ENCODE data around the gene TTLL5. TPM values are rescaled to one million over a fixed set of nuclear protein-coding genes. Genes with fewer than 3 reads are reported as not detected.
A peak's percentile ranks its signal among the peaks of the same experiment; 100 is the strongest.

Gene TTLL5
- polyA plus RNA-seq, 2 of the 4 experiments (the other 2 are of a cell fraction), result 18.8 to 23.7 TPM

DNA sequence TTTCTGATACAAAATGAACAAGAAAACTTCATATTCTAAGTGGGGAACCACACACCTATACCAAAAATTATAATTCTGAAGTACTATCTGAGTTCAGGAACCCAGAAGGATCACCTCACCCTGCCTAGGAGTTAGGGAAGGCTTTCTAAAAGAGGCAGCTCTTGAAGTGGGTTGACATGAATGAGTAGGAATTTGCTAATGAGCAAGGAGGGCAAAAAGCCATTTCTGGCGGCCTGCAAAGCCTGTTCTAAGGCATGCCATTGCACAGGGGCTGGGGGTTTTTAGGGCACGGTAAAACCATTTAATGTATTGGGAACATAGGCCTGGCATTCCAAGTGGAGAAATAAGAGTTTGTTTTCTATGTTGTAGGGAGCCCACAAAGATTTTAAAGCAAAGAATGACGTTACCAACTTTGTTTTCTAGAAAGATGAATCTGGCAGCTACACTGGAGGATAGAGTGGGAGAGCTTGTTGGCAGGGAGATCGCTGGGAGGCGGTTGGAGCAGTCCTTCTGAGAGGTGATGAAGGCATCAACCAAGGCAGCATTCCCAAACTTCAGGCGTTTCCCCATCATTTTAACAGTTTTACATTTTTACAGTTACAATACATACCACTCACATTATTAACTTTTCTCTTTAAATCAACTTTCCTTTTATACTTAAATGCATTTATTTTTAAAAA, 338.6 kb downstream of the TTLL5 start:
- H3K4me3 ChIP-seq, result no peak overlapping the region
- H3K4me1 ChIP-seq, result no peaks in the 10 kb centered on the region
- H3K9me3 ChIP-seq, result peaks cover 5% of the 10 kb centered on the region; the same call in 1 of the 3 replicates
- 93% methylated on average over 6 of the region's 6 CpGs for WGBS (ENCODE audit: missing lambda C conversion rate)
- DNase-seq (ENCODE audit: low read depth in 1 of 2, low spot score in 1 of 2), result no peak
- H3K4me2 ChIP-seq, result no peak overlapping the region
- ChIA-PET CTCF (interaction anchor here (0.9 to 3.5 kb wide), 2 partner anchors 289 to 354 kb away, joined by 3 to 16 read pairs; no protein-coding TSS in a partner anchor), POLR2A (no interaction called here)
- no peak overlapping the region for H3K27ac ChIP-seq
- TF ChIP-seq ELK1 (IDR thresholded peaks at IDR 0.05; ENCODE audit: low read depth, low read length), result no peak
- TF ChIP-seq, protein P1, sequence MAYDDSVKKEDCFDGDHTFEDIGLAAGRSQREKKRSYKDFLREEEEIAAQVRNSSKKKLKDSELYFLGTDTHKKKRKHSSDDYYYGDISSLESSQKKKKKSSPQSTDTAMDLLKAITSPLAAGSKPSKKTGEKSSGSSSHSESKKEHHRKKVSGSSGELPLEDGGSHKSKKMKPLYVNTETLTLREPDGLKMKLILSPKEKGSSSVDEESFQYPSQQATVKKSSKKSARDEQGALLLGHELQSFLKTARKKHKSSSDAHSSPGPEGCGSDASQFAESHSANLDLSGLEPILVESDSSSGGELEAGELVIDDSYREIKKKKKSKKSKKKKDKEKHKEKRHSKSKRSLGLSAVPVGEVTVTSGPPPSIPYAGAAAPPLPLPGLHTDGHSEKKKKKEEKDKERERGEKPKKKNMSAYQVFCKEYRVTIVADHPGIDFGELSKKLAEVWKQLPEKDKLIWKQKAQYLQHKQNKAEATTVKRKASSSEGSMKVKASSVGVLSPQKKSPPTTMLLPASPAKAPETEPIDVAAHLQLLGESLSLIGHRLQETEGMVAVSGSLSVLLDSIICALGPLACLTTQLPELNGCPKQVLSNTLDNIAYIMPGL (CRISPR knock-in tag; IDR thresholded peaks at IDR 0.05; ENCODE audit: borderline replicate concordance), result no peak
- no peak for TF ChIP-seq RCOR1 (IDR thresholded peaks at IDR 0.05; ENCODE audit: low read depth, low read length)
- TF ChIP-seq ATOH8 (CRISPR knock-in tag; IDR thresholded peaks at IDR 0.05; ENCODE audit: low read depth), result no peak
- TF ChIP-seq TFCP2L1 (CRISPR knock-in tag; IDR thresholded peaks at IDR 0.05), result no peak
- no peak for TF ChIP-seq KDM5A (IDR thresholded peaks at IDR 0.05)
- TF ChIP-seq EHF (CRISPR knock-in tag; IDR thresholded peaks at IDR 0.05), result no peak
- no peak for TF ChIP-seq NFE2L2 (conservative IDR thresholded peaks at IDR 0.05; ENCODE audit: low read length)
- TF ChIP-seq MYC (IDR thresholded peaks at IDR 0.05; ENCODE audit: borderline replicate concordance, low read length), result no peak
- no peak for TF ChIP-seq CHD4 (IDR thresholded peaks at IDR 0.05; ENCODE audit: borderline replicate concordance)
- TF ChIP-seq FOSL2 (IDR thresholded peaks at IDR 0.05), result no peak
- no peak for TF ChIP-seq FOSL2 (CRISPR knock-in tag; IDR thresholded peaks at IDR 0.05)
- TF ChIP-seq, protein P2, sequence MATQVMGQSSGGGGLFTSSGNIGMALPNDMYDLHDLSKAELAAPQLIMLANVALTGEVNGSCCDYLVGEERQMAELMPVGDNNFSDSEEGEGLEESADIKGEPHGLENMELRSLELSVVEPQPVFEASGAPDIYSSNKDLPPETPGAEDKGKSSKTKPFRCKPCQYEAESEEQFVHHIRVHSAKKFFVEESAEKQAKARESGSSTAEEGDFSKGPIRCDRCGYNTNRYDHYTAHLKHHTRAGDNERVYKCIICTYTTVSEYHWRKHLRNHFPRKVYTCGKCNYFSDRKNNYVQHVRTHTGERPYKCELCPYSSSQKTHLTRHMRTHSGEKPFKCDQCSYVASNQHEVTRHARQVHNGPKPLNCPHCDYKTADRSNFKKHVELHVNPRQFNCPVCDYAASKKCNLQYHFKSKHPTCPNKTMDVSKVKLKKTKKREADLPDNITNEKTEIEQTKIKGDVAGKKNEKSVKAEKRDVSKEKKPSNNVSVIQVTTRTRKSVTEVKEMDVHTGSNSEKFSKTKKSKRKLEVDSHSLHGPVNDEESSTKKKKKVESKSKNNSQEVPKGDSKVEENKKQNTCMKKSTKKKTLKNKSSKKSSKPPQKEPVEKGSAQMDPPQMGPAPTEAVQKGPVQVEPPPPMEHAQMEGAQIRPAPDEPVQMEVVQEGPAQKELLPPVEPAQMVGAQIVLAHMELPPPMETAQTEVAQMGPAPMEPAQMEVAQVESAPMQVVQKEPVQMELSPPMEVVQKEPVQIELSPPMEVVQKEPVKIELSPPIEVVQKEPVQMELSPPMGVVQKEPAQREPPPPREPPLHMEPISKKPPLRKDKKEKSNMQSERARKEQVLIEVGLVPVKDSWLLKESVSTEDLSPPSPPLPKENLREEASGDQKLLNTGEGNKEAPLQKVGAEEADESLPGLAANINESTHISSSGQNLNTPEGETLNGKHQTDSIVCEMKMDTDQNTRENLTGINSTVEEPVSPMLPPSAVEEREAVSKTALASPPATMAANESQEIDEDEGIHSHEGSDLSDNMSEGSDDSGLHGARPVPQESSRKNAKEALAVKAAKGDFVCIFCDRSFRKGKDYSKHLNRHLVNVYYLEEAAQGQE (IDR thresholded peaks at IDR 0.05), result no peak
- peak; percentile 32 for FAIRE-seq
- ATAC-seq, result no peak

DNA sequence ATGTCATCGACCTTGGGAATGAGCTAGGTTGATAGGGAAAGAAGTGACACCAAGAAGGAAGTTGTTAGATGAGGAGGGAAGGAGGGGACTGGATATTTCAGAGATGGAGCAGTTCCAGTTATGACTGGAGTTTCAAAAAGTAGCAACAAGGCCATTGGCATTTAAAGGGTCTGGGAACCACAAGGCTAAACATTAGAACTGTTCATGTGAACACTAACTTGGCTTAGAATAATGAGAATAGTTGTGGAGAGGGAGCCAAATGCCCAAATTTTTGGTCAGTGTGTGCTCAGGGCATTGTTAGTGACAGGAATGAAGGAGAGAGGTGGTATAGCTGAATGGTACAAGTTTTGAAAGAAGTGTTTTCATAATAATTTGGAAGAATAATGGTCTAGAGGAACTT, 341.3 kb downstream of the TTLL5 start:
- Histone ChIP-seq H3K4me1 (no peaks in the 10 kb centered on the region), H3K4me2 (no peak overlapping the region), H3K4me3 (no peak overlapping the region), H3K9me3 (peaks cover 14% of the 10 kb centered on the region), H3K27ac (no peak overlapping the region)
- FAIRE-seq (no peak), DNase-seq (ENCODE audit: low read depth in 1 of 2, low spot score in 1 of 2) (no peak), ATAC-seq (no peak)
- CTCF ChIA-PET, result interaction anchor here (0.6 to 2.2 kb wide), 5 partner anchors 20 to 493 kb away, joined by 3 to 8 read pairs (median 3); partner anchors contain the start of gene TGFB3
- 61% methylated on average over 1 of the region's 1 CpG for WGBS (ENCODE audit: missing lambda C conversion rate)
- POLR2A ChIA-PET, result no interaction called here
- TF ChIP-seq ZC3H11A (IDR thresholded peaks at IDR 0.05) (no peak), MYC (IDR thresholded peaks at IDR 0.05; ENCODE audit: borderline replicate concordance, low read length) (no peak), CHD2 (IDR thresholded peaks at IDR 0.05; ENCODE audit: low read length, partially characterized antibody) (no peak), NR3C1 (IDR thresholded peaks at IDR 0.05) (no peak), FOXS1 (CRISPR knock-in tag; IDR thresholded peaks at IDR 0.05) (no peak), RCOR1 (IDR thresholded peaks at IDR 0.05; ENCODE audit: low read depth, low read length) (no peak), HOXA7 (CRISPR knock-in tag; IDR thresholded peaks at IDR 0.05) (no peak), EHF (CRISPR knock-in tag; IDR thresholded peaks at IDR 0.05) (no peak), EHMT2 (IDR thresholded peaks at IDR 0.05; ENCODE audit: low read depth) (no peak), RAD21 (conservative IDR thresholded peaks at IDR 0.05 in 1 of 2, IDR thresholded peaks at IDR 0.05 in 1 of 2) (no peak), HOXB13 (CRISPR knock-in tag; IDR thresholded peaks at IDR 0.05; ENCODE audit: low read depth) (no peak), FOSL2 (IDR thresholded peaks at IDR 0.05) (no peak), FOSL2 (CRISPR knock-in tag; IDR thresholded peaks at IDR 0.05) (no peak)
- TF ChIP-seq, protein P2 (IDR thresholded peaks at IDR 0.05), result no peak
- TF ChIP-seq, protein P1 (CRISPR knock-in tag; IDR thresholded peaks at IDR 0.05; ENCODE audit: borderline replicate concordance), result no peak

All from A549 (cell line).